HG03039 (cell line): ENCODE measurements around the gene DUSP3.
"Not testable (repeated sequence)": the region's sequence is repeated elsewhere in the genome, so short reads cannot be mapped to it uniquely, and the experiment has no call there.

ENCODE experiments used
- ATAC-seq: cut with Tn5 transposase; IDR thresholded peaks from one replicate; pipeline ENCODE4 v1.9.1; 2021; ENCODE audit warnings: mild to moderate bottlenecking, moderate library complexity; ENCODE audit not compliant: unreplicated experiment

The DUSP3 gene

DNA sequence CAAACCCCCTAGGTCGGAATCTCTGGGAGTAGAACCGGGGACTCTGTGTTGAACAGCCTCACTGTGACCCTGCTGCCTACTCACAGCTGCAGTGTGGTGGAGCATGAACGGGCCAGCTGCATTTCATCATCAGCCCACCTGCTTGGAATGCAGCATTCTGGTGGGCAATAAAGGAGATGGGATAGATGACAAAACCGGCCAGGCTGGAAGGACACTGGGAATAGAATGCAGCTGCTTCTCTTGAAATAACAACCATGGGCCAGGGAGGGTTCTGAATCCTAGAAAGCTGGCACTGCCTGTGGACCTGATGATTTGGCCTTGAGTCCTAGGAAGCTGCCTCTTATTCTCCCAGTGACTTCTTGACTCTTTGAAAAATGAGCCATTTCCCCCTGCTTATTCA is 25.0 kb upstream of the DUSP3 start:
- no peak for ATAC-seq

DNA sequence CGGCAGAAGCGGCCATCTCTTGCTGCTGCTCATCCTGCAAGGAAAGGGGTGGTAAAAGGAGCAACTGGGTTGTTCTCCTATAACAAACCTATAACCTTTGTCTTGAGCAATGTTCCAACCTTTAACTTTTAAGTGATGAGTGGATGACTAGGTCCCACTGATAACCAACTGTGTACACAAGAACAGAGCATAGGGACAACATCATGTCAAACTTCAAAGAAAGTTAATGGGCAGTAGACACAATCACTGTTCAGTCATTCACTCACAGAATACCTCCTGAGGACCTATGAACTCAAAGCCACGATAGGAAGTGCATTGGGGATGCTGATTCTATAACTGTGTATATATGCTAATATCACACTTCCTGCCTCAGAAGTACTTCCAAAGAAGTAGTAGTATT is 23.1 kb upstream of the DUSP3 start:
- no peak for ATAC-seq

DNA sequence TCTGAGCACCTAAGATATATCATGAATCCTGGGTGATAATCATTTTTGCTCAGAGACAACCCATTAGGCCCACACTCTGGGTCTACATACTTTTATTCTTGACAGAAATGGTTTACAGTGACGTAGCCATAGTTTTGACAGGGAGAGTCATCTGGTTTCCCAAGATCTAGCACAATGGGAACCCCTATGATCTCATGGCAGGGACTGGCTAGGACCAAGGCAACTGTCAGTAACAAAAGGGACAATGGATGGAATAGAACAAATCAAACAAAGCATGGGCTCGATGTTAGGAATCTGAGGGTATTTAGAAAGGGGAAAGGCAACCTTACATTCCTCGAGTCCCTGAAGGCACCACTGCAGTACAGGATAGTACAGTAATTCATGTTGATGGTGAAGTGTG is 22.0 kb upstream of the DUSP3 start:
- no peak for ATAC-seq

DNA sequence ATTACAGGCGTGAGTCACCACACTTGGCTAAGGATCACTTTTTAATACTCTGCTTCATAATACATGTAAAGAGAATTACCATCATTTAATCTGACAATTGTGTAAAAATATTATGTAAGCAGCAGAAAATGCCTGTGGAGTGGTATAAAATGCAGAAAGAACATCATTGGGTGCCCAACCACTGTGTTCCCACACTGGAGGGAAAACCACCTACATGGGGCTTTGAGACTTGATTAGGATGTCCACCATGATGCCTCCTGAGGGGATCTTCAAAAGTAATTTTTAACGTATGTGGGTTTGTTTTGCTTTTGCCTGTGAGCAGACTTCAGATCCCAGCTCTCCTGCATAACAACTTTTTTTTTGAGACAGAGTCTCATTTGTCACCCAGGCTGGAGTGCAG is 20.3 kb upstream of the DUSP3 start:
- ATAC-seq: no peak

DNA sequence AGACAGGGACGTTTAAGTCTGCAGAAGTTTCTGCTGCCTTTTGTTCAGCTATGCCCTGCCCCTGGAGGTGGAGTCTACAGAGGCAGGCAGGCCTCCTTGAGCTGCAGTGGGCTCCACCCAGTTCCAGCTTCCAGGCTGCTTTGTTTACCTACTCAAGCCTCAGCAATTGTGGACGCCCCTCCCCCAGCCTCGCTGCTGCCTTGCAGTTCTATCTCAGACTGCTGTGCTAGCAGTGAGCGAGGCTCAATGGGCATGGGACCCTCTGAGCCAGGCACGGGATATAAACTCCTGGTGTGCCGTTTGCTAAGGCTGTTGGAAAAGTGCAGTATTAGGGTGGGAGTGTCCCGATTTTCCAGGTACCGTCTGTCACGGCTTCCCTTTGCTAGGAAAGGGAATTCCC is 19.2 kb upstream of the DUSP3 start:
- not testable (repeated sequence) for ATAC-seq

DNA sequence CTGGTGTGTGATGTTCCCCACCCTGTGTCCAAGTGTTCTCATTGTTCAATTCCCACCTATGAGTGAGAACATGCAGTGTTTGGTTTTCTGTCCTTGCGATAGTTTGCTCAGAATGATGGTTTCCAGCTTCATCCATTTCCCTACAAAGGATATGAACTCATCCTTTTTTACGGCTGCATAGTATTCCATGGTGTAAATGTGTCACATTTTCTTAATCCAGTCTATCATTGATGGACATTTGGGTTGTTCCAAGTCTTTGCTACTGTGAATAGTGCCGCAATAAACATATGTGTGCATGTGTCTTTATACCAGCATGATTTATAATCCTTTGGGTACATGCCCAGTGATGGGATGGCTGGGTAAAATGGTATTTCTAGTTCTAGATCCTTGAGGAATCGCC is 13.9 kb upstream of the DUSP3 start:
- not testable (repeated sequence) for ATAC-seq

DNA sequence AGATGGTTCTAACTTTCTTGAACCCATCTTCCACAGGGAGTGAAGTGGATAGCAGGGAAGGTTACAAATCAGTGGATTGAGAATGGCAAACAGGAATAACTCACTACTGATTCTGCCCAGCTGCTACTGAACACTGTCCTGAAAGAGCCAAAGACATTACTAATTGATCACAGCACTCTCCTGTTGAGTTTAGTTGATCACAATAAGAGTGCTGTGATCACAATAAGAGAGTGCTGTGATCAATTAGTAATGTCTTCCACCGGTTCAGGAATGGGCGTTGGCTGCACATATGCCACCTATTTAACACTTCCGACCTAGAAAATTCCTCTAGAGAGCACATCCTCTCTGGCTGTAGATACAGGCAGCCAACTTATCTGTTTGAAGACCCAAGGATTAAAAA is 12.8 kb upstream of the DUSP3 start:
- no peak for ATAC-seq

DNA sequence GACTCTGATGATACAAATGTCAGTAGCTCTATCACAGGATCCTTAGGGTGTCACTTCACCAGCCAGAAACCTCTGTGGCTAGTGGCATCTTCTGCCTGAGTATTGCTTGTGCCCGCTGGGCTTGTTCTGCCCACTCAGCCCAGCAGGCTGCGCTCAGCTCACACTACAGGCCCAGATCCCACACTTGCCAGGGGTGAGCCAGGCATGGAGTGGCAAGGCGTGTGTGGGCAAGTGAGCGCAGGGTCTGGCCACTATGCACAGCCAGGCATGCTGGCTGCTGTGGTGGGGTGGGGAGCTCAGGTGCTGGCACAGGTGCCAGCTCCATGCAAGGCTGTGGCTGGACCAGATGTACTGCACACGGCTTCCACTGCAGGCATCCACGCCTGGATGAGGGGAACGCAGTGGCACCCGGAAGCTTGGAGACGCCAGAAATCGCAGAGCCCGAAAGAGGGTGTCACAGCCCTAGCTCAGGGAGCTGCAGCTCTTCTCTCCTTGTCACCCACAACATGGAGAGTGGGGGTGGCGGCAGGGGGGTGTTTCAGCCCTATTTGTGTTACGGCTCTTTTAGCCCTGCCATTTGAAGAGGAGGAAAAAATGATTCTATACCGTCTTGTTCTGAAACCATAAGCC is 11.6 kb upstream of the DUSP3 start:
- ATAC-seq: no peak

DNA sequence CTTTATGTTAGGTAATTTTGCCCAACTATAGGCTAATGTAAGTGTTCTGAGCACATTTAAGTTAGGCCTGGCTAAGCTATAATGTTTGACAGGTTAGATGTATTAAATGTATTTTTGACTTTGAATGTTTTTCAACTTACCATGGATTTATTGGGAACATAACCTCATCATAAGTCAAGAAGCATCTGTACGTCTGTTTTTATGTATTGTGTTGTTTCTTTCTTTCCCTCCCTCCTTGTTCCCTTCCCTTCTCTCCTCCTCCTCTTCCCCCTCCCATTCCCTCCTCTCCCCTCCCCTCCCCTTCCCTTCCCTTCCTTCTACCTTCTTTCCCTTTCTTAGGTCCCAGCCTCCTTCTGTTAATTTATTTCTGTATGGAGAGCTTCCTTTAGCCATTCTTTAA is 10.7 kb upstream of the DUSP3 start:
- ATAC-seq: no peak

DNA sequence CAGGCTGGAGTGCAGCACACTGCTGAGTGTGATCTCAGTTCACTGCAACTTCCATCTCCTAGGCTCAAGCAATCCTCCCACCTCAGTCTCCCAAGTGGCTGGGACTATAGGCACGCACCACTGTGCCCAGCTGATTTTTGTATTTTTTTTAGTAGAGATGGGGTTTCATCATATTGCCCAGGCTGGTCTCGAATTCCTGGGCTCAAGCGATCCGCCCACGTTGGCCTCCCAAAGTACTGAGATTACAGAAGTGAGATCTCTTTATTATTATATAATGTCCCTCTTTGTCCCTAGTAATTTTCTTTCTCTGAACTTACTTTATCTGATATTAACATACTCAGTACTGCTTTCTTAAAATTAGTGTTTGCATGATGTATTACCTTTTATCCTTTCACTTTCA is 9.8 kb upstream of the DUSP3 start:
- ATAC-seq: no peak

DNA sequence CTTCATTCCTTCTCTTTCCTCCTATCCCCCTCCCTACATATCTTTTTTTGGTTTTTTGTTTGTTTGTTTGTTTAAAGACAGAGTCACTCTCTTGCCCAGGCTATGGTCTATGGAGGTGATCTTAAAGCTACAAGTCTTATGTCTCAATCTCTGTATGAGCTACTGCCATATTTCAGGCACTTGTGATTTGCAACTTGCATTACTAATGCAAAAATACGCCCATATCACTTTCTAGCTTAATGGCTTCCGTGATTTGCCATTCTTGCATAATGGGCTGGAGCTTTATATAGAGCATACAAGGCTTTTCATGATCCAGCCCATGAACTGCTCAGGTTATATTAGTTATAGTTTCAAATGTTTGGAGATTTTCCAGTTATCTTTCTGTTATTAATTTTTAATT is 9.0 kb upstream of the DUSP3 start:
- ATAC-seq: no peak

DNA sequence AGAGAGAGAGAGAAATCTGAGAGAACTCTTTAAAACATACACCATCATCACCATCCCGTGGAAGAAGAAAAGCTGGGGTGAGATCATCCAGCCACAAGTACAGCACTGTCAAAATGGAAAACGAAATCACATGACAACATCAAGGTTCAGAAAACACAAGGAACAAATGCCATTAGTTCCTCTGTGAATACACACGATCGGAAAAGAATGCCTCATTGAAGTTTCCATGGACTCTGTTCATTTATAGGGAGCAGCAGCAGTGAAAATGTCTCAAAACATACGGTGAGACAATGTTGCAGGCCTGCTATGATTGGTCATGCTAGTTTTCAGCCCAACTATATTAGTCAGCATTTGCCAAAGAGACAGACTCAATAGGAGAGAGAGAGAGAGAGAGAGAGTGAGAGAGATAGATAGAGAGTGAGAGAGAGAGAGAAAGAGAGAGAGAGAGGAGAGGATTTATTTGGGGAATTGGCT is 5.9 kb upstream of the DUSP3 start:
- ATAC-seq: no peak

DNA sequence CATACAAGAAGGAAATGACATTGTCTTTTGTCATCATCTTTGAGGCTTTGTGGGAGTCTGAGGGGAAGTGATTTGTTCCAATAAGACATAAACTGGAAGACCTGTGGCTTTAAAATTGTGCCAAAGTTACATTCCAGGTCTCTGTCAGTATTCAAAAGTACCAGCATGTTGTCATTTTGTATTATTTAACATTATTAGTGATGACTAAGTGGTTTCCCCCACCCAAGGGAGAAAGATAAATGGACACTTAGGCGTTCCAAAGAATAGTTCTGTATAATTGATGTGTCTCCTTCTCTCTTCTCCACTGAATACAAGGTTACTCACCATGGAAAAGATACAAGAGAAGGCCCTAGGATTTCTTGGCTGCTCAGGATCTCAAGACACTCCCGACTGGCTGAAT is 5.3 kb upstream of the DUSP3 start:
- ATAC-seq: no peak

DNA sequence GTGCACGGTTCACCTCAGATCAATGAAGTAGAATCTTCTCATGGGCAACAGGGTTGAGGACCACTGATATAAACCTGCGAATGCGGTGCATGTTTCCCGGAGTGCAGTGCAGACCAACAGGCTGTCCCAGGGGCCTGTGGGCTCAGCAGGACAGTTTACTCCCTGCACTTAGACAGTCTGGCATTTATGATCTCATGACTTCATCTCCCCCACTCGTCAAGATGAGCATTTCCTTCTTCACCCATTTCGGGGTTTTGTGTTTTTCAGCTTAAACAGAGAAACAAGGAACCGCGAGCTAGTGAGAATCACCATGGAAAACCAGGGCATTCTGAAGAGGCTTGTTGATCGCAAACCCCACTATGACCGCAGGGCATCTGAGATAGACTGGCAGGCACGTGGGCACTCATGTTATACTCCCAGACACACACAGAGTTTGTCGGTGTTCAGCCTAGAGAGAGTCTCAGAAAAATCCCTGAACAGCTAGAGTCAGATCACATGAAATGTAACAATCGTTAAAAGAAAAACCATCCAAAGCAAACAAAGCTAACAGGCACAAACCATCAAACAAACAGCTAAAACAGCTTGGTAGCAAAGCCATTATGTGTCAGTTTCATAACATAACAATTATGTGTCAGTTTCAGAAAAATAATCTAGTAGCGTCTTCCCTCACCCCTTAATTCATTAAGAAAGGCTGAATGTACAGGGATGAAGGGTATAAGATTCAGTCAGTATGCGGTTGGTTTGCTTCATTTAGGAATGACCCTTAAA is 4.3 kb upstream of the DUSP3 start:
- no peak for ATAC-seq

DNA sequence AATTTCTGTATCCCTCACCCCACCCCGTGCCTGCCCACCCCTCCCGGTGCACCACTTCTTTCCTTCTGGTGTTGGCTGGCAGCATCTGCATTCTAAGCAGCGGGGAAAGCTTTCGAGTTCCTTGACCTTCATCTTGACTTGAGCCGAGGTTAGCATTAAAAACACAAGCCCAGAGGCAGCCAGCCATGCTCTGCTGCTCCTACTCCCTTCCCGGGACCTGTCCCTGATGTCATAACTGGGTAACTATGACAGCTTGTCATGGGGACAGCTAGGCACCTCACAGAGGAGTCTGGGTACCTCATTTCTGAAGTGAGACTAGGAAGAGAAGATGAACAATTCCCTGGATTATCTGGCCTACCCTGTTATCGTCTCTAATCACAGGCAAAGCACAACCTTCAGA is 1.4 kb upstream of the DUSP3 start, which contains the start of gene CFAP97D1:
CFAP97D1 (plus strand) TSS at position 301 of the 400 bp plus-strand sequence; CDS start at position 329, 28 bp downstream.
- no peak for ATAC-seq

DNA sequence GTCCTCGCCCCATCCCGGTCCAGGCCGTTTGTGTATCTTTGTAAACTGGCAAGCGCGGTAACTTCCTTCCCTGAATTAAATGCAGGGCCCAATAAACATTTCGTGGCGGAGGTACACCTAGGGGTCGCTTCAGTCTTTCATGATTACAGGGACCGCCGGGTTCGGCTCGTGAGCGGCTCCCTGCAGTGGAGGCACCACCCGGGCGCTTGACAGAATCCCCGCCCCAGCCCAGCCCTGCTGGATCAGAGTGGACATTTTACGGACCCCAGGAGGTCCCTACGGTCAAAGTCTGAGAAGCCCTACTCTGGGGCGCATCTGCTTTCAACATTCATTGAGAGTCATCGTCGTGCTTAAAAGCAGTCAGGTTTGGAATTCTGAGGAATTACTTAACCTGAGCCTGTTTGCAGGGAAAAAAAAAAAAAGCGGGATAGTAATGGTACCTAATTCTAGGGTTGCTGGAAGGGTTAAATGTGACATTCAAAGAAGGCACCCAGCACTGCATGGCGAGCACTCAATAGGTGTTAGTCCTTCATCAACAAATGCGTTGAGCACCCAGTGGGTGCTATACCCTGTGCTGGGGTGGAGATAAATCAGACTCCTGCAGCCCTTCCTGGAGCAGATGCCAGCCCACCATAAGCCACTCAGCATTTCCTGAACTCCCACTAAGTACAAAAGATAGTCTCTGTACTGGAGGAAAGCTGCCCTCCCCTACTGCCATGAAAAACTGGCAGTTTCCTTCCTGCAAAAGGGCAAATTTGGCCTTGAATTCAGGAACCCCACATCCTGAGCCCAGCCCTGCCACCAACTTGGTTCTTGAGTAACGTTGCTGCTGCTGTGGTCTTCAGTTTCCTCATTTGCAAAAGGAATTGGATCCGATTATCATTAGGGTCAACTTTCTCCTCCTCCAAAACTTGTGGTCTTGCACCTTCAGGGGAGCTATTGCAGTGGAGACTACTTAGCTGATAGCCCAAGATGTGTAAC is 658 bp upstream of the DUSP3 start:
- ATAC-seq: no peak

DNA sequence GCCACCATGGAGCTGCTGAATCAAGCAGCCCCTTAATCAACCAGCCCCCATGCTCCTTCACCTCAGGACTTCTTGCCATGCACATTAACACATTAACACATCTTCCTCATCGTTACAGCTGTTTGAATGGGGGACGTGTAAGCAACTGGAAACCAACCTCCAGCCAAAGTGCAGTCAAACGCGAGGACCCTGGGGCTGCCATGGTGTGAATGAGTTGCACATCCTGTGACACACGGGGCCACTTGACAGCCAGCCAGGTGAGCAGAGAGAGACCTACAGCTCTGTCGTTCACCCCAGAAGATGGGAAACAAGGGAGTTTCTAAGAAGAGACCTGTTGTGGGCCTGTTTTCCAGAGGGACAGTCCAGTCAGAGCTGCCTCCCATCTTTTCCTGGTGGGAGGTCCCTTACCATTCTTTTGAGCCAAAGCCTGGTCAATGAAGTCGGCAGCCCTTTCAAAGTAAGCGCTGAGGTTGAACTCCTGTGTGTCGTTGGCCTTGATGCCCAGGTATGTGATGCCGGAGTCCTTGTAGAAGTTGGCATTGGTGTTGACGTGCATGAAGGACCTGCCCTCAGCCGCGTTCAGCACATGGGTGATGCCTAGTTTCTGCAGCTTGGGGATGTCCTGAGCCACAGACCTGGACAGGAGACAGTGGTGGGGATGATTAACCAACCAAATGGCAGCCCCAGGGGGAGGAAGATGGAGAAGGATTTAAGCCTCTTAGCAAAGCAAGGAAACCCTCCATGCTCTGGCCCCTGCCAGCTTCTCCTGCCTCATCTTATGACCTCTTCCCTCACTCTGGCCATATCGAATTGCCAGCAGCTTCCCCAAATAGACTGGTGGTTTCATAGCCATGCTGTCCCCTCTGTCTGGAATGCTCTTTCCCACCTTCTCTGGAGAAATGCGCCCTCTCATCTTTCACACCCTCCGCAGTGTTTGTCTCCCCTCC is 4.2 kb downstream of the DUSP3 start:
- ATAC-seq: no peak

DNA sequence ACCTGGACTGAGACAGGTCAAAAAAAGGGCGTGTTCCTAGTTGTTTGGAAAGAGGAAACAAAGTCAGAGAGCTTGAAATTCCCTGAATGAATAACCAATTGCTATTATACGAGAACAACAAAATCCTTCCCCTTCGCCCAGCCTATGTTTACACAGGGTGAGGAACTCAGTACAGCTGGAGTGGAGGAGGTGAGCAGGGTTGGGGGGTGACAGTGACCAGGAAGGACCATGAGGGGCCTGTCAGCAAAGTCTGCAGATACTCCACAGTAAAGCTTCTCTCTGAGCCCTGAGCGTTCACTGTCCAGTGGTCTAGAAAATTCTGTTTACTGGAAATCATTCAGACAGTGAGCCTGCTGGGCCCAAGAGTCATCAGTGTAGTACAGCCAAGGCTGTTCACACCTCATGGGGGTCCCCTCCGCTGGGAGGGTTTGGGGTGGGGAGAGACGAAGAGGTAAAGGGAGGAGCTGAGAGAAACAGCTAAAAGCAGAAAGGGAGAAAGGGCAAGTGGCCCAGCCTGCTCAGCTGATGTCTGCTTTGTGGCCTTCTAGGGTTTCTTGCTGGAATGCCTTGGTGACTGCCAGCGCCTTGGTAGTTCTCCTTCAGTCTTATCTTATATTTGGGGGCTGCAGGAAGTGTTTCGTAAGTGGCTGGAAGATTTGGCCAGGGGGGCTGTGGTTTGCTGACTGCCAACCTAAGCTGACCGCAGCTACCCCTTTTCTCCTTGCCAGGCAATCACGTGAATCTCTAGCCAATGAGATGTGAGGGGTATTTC is 5.7 kb downstream of the DUSP3 start:
- ATAC-seq: no peak

DNA sequence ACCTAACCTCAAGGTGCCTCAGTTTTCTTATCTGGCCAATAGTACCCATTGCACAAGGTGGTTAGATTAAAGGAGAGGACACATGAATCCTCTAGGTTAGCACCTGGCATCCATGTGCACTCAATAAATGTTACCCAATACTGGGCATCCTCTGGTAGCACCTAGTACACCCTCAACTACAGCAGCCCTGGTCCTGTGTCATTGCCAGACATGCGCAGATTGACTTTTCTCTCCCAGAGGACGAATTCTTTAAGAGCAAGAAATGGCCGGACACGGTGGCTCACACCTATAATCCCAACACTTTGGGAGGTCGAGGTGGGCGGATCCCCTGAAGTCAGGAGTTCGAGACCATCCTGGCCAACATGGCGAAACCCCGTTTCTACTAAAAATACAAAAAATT is 7.3 kb downstream of the DUSP3 start:
- ATAC-seq: no peak

DNA sequence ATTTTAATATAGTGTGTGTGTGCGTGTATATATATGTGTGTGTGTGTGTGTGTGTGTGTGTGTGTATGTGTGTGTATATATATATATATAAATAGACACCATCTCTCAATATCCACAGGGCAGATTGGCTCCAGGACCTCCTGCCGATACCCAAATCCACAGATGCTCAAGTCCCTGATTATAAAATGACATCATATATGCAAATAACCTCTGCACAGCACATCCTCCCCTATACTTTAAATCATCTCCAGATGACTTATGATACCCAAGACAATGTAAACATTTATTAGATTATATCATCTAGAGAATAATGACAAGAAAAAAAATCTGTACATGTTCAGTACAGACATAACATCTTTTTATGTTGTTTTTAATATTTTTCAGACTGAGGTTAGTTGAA is 7.8 kb downstream of the DUSP3 start:
- no peak for ATAC-seq
